GM12875 (cell line): ENCODE data around the gene RELL2.

Source experiments
- H3K4me3 ChIP-seq: one replicate; pipeline ENCODE4 v1.5.1; 2011; ENCODE audit warnings: low read depth, low read length, control low read depth
- CTCF ChIP-seq: IDR thresholded peaks from 2 replicates; pipeline ENCODE4 v1.5.1; 2011; ENCODE audit warnings: low read depth, mild to moderate bottlenecking, control low read depth, inconsistent platforms, low read length, moderate library complexity, borderline replicate concordance; ENCODE audit not compliant: insufficient read depth

Gene RELL2

DNA sequence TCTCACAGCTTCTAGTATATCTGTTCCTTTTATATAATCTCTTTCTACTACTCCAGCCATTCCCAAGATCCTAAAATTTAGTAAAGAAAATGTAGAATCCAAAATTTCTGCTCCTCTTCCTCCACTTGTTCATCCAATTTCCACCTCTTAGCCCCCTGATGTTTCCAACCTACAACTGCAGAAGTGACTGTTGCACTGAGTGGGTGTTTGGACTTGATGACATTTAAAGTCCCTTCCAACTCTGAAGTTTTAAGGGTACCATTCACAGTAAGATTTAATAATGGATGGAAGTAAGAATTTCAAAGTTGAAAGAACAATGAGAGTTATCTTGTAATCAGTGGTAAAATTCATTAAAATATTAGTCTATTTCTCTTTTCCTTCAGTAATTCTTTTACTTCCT, 23.5 kb upstream of the RELL2 start:
- TF ChIP-seq CTCF, result no peak
- H3K4me3 ChIP-seq, result no peak overlapping the region

DNA sequence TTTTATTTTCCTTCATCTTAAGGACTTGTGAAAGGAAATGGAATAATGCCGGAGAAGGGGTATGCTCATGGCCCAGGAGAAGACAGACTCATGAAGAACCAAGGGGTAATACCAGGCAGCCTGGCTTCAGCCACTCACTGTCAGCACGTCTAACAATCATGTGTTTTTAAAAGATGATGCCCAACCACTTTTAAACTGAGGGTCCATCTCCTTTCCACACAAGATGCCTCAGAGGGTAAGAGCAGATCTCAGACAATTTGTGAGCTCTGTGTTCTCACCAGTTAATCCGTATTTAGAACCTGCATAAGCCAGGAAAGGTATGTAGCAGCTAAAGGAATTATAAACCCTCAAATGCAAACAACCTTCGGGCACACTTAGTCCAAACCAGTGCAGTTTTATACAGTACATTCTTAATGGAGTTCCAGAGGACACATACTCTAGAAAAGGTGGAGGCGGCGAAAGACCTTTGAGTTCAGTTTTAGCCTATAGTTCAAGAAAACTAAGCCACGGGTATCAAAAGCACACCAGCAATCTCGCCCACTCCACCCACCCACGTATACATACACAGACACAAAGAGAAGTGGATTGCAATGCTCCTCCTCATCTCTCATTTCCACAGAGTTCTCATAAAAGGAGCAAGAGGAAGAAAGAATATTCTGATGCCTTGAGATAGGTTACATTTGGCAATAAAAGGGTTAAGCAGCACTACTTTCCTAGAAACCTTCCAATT, 20.6 kb upstream of the RELL2 start:
- no peak for TF ChIP-seq CTCF
- peak overlapping the region; percentile 29 for H3K4me3 ChIP-seq

- no peak for TF ChIP-seq CTCF
- H3K4me3 ChIP-seq, result peak overlapping the region; percentile 95
Observed at GRCh38 chr5:141617128-141617527, 19.7 kb upstream of the RELL2 start.

DNA sequence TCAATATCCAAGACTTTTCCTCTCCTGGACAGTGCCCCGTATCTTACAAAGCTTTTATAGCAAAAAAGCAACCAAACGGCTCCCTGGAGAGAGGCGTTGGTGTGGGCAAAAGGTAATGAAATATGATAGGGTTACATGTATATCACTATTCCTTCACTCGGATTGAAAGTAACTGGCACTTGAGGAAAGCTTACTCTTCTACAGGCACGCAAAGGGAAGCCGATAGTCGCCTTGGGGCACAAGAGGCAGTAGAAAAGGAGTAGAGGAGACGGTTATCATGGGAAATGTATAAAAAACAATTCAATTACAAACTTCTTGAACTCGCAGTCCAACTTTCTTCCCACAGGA, 19.1 kb upstream of the RELL2 start:
- peak overlapping the region; percentile 95 for H3K4me3 ChIP-seq
- no peak for TF ChIP-seq CTCF

GRCh38 chr5:141618030-141618803, 18.6 kb upstream of the RELL2 start:
- peak overlapping the region; percentile 95 for H3K4me3 ChIP-seq
- no peak for TF ChIP-seq CTCF

DNA sequence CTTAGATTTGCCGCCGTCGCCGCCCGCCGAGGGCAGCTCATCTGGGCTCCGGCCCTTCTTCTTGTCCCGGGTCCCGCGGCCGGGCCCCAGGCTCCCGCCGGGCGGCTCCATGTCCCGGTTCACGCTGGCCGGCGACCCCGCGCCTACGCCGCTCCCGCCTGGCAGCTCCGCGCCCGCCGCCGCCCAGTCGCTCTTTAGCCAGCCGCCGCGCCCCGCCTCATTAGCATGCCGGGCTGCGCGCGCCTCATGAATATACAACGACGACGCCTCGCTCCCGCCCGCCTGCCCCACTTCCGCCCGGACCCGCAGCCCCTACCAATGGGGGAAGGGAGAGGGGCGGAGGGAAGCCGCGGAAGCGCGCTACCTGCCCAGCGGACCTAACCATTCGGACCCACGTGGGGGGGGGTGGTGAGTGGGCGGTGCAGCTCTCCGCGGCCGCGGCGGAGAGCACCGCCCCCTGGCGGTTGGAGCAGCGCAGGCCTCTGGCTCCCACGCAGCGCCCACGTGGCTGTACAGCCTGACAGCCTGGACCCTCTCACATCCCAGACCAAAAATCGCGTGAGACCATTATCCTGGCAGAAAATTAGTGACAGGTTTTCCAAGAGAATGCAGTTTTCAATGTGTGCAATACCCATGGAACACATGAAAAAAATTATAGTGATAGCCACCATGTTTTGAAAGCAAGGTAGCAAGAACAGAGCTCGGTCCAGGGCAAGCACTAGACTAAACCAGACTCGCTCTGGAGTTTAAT, 17.8 kb upstream of the RELL2 start, which contains the start of gene DIAPH1:
Gene DIAPH1, minus strand, starts transcription at position 197 of the 751 bp plus-strand sequence. Its CDS starts 86 bp downstream, at position 111.
- peak within 1 kb of the TSS; percentile 95 for H3K4me3 ChIP-seq
- peak; percentile 96 for TF ChIP-seq CTCF
